PC-9 (cell line): ENCODE measurements around the gene CEP63.

Experiments used
- CTCF ChIP-seq: fragments of 200-600 bp; sonication (generic); conservative IDR thresholded peaks from 2 replicates; pipeline ENCODE4 v1.6.1; 2017; ENCODE audit warnings: mixed run types, antibody characterized with exemption, mild to moderate bottlenecking, moderate library complexity
- EZH2 ChIP-seq: fragments of 200-600 bp; sonication (generic); IDR thresholded peaks from 2 replicates; pipeline ENCODE4 v1.8.0; 2017; ENCODE audit warnings: antibody characterized with exemption, low read depth

DNA sequence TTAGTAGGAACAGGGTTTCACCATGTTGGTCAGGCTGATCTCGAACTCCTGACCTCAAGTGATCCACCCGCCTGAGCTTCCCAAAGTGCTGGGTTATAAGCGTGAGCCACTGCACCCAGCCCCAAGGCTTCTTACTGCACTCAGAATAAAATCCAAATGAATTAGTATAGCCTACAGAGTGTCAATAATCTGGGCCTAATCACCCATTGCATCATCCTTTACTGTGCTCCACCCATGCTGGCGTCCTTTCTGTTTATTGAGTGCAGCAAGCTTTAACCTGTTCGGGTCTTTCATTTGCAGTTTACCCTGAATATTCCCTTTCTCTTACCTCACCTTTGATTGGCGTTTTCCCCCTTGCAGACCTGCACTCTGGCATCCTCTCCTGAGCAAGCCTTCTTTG is 77.7 kb downstream of the CEP63 start:
- TF ChIP-seq CTCF (no peak), EZH2 (no peak)
